ENCODE results near the gene MED13L.
"Not testable (repeated sequence)": the region's sequence is repeated elsewhere in the genome, so short reads cannot be mapped to it uniquely, and the experiment has no call there.

The MED13L gene

DNA sequence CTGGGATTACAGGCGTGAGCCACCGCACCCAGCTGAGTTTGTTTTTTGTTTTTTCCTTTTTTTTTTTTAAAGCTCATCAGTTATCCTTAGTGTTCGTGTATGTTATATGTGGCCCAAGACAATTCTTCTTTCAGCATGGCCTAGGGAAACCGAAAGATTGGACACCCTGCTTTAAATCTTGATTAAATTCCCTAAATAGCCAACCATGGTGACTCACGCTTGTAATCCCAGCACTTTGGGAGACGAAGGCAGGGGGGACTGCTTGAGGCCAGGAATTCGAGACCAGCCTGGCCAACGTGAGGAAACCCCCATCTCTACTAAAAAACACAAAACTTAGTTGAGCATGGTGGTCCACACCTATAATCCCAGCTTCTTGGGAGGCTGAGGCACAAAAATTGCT, 131.1 kb downstream of the MED13L start:
- no peak for FAIRE-seq

DNA sequence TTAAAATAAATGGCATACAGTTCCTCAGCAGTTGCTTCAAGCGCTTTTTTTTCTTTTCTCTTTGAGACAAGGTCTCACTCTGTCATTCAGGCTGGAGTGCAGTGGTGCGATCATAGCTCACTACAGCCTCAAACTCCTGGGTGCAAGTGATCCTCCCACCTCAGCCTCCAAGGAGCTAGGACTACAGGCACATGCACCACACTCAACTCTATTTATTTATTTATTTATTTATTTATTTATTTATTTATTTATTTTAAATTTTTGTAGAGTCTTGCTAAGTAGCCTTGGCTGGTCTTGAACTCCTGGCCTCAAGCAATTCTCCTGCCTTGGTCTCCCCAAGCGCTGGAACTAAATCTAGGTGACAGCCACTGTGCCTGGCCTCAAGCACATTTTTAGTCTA, 132.0 kb downstream of the MED13L start:
- FAIRE-seq = no peak

DNA sequence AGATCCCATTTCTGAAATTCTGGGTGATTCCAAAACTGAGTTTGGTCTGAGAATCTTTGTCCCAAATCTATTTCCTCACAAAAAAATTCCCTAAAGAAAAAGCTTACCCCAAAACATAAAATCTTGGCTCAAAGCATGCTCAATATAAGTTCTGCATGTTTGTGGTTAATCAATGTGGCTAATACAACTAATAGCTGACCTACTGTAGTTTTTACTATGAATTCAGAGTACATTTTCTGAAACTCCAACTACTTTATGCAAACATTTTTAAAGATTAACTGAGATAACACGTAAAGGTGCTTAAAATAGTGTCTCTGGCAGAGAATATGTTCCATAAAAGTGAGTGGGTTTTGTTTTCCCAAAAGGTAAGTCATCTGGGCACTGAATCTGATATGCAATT, 133.1 kb downstream of the MED13L start:
- FAIRE-seq = no peak

DNA sequence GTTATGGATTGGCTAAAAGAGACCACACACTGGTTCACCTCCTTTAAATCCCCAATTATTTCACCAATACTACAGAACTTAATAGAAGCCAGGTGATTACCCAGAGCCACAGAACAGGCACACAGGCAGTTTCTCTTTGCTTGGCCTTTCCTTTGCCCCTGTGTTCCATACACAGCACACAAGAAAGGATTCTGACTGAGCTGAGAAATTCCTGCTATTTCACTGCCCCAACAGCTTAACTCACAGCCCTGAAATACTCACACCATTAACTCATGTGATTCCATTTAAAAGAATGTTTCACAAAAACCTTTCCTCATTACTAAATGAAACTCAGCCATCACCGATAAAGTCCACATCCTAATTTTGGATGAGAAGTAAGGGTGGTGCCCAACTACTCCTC, 133.6 kb downstream of the MED13L start:
- no peak for FAIRE-seq

DNA sequence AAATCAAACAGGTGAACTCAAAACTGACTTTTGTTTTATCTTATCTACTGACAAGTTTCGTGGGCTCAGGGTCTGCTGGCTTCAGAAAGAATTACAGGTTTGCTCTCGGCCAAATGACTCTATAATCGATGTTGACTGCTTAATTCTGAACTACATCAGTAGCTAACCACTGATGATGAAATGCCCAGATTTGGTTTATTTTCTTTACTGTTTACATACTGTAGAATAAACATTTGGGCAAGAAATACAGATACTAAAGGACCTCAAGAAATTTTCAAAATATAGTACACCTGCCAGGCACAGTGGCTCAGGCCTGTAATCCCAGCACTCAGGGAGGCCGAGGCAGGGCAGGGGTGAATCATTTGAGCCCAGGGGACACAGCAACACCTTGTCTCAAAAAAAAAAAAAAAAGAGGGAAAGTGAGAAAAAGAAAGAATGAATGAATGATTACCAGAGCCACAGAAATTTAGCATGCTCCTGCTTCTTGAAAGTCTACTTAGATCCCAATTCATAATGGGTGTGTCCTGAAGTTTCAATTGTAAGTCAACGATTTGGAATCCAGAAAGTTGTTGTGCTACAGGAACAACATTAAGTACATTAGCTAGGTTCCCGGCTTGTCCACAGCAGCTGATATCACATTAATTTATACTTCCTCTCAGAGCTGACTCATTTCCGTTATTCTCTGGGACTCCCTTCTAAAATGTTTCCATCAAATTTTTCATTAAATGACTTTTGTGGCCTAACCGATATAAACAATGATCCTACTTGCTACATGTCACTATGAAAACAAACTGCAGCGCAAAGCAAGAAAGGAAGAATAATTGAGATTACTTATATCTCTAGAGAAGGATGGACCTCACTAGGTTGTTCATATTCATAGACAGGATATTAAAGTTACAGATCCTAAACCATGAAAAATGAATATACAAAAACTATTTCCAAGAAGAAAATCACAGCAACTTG, 134.3 kb downstream of the MED13L start:
- no peak for FAIRE-seq

DNA sequence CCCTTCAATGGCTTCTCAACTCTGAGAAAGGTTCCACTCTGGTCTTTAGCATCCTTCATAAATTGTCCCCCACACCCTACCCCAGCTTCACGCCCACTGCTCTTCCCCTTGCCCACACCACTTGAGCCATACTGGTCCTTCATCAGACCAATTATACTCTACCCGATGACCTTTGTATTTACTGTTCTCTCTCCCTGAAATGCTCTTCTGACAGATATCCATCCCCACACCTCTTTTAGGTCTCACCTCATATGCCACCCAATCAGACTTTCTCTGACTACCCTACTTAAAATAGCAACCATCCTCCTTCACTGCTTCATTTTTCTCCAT, 135.7 kb downstream of the MED13L start:
- FAIRE-seq = no peak

DNA sequence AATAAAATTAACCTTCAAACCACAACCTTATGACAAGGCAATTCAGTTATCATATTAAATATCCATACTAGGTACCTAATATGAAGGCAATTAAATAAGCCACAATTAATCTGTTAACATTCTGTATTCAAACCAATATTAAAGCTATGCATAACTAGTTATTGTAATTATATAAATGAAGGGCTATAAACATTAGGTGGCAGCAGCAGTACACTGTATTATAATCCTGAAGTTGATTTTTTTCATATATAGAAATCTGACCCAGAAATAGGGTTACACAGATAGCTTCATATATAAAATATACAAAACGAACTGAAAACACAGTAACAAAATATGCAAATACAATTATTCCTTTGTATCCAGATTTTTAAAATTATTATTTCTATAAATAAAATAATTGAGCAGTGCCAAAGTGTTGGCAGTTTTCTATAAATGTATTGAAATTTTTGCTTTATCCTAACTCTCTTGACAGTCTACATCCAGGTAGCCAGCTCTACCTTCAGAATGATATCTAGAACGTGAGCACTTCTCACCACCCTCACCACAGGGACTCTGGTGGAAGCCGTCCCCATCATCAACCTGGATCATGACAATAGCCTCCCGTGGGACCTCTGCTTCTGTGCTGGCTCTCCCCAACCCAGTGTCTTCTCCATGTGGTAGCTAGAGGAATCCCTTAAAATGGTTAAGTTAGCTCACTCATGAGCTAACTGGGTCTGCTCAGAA, 136.2 kb downstream of the MED13L start:
- no peak for FAIRE-seq

DNA sequence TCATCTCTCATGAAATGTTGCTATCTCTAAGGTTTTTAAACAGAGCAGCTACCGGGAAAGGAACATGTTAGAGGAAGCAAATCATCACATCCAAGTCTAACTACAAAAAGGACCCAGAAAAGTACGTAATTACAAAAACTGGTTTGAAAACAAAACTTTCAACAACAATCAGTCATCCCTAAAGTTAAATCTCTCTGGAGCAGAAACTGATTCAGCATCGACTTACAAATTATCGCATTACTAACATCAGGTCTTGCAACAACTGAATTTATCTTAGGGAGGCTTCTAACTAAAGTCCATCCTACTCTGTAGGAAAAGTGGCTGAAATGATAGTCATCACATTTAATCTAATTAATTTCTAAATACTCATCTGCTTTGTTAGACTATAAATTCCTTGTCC, 137.0 kb downstream of the MED13L start:
- FAIRE-seq = no peak

DNA sequence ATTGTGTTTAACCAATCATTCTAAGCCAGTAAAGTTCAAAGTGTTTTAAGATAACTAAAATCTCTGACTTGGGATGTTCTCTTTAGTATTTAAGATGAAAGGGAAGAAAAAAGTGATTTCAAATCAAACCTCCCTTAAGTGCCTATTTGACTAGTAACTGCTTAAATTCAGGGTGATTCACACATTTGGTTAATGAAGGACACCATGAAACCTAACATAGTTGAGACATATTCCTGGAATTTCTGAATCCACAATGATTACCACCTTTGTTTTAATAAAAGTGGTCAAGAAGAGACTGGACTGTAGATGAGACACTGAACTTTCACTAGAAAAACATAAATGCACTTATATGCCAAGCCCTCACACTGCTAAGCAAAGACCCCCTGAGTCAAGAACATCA, 138.7 kb downstream of the MED13L start:
- no peak for FAIRE-seq

DNA sequence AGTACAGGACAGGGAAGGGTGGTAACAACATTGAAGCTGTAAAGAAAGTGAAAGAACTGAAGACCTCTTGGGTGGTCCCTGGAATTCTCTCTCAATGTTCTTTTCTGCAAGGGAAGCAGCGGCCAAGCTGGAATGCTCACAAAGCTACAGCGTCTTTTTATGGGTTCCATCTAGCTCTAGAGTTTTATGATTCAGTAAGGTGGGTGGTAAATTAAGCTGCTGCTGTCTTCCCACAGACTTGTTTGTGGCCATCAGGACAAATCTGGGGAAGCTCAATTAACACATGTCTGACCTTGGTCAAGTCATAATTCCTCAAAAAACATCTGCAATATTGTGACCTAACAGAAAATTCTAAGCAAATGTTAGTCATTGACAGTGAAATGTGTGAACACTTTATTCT, 139.1 kb downstream of the MED13L start:
- FAIRE-seq = no peak

DNA sequence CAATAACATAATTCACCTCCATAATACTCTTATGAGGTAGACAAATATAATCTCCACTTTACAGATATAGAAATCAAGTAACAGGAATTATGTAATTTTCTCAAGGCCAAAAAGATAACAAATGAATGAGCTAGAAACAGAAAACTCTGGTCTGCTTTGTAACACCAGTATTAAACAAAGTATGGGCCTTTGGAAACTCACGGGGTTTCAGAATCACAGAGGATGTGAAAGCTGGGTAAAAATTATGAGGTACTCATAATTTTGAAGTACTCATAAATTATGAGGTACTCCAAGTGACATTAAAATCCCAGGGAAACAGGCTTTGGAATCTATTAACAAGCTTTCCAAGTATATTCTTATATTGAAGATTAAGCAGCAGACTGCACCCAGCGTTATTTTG, 140.2 kb downstream of the MED13L start:
- FAIRE-seq = no peak

DNA sequence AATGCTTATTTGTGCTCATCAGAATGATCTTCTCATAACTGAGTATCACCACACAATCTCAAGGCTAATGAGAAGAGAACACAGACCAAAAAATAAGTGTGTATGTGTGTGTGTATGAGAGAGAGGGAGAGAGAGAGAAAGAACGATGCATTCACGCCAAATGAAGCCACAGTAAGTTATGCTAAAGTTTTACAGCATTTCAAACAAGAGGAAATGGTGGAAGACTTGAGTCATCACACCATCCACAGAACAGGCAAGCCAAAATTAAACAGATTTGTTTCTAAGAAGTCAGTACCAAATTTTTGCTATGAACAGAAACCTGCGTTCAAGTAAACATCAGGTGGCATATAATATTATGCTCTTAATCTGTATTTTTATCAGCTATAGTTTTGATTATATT, 141.2 kb downstream of the MED13L start:
- no peak for FAIRE-seq

DNA sequence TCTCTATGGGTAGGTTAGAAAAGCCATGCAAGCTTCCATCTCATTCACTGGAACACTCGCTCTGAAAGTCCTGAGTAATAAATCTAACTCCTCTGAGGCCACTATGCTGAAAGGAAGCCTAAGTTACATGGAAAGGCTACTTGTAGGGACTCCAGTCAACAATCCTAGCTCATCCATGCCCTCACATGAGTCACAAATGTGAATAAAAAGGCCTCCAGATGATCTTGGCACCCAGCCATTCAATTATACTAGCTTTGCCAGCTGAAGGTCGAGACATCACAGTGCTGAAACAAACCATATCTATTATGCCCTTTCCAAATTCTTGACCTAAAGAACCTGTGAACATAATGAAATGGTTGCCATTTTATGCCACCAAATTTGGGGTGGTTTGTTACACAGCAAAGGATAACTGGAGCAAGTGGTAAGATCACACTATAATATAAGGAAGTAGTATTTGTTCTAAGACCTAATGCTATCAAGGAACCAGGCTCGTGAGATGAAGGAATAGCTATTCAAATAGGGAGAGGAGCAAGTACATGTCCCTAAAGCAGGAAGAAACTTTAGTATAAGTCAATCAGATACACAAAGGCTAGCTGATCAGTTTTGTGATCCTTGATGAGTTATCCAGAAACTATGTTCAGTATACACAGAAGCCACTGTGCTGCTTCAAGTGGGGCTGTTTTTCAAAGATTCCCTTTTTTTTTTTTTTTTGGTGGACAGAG, 142.1 kb downstream of the MED13L start:
- no peak for FAIRE-seq

DNA sequence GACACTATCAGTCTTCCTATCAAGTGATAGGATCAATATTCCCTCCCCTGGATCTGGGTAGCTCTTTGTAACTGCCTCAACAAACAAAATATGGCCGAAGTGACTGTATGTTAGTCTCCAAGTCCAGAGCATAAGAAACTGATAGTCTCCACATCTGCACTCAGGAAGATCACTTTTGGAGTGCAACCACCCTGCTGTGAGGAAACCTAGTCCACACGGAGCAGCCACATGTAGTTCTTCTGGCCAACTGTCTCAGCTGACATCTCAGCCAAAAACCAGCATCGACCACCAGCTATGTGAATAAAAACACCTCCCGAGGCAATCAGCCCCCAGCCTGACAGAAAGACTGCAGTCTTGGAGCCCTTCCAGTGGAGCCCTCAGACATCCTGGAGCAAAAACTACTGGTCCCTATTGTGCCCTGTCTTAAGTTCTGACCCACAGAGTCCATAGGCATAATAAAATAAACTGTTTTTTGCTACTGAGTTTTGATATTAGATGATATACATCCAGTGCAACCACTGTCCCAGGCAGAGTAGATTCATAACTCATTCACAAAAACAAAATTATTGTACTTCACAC, 143.8 kb downstream of the MED13L start:
- no peak for FAIRE-seq

DNA sequence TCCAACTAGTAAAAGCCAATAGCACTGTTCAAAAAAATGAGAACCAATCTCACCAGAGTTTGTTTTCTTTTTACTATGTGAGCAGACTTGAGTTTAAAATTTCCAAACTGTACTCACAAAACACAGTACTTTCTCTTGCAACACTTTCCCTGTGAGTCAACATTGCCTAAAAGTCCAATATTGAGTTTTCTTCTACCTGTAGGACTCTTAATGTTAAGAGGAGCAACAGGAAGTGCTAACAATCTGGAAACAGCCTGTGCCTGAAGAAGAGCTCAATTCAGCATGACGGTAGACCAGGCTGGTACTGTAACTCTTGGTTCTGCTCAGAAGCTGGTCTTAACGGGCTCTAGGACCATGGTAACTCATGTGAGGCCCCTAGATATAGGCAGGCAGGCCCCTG, 144.3 kb downstream of the MED13L start:
- FAIRE-seq = no peak

DNA sequence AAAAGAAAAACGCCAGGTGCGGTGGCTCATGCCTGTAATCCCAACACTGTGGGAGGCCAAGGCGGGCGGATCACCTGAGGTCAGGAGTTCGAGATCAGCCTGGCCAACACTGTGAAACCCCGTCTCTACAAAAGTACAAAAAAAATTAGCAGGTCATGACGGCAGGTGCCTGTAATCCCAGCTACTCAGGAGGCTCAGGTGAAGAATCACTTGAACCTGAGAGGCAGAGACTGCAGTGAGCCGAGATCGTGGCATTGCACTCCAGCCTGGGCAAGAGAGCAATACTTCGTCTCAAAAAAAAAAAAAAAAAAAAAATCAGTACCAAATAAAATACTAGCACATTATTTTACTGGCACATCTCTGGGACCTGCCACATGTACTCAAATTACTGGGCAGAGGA, 145.5 kb downstream of the MED13L start:
- FAIRE-seq = not testable (repeated sequence)

DNA sequence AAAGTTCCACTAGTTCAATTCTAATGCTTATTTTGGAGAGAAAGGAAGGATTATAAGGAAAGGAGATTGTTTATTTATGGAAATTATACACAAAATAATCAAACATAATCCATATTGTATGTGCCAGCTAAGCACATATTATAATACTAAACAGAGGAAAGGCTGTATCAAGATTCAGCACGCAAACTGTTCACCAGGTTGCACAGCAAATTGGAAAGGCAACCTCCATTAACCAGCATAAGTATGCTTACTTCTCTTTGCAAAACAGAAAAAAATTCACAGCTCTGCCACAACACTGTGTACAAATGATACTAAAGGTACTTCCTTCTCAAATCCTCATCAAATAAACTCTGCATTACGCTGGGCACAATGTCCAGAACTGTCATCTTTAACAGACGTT, 146.3 kb downstream of the MED13L start:
- no peak for FAIRE-seq

DNA sequence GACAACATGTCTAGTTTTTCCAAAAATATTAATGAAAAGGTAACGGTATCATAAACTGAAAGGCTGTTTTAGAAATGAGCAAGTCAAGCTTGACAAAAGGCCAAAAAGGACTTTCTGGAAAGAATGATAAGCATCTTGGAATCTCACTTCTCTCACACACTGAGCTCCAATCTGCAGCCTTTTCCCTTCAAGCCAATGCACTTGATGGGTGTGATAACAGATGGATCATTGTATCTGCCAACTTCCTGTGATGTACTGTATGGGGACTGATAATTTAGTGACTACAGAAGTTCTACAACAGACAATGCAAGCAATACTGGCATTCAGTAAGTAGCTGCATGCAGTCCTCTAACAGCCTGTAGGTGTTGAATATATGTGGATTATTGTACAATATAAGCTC, 147.1 kb downstream of the MED13L start:
- no peak for FAIRE-seq

DNA sequence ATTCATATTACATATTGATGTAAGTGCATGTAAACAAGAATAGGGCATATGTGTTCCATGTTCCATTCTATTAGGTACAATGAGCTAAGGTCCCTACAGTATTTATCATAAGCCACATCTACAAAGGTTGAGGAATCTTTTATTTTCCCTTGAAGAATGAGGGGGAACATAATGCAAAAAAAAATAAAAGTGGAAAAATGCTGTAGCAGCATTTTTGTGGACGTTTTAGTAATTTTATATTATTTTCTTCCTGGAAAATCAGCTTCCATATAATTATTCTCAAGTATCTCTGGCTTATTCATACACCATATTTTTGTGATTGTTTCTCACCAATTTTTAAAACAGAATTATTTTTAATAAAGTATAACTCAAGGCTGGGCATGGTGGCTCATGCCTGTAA, 148.7 kb downstream of the MED13L start:
- FAIRE-seq = no peak

DNA sequence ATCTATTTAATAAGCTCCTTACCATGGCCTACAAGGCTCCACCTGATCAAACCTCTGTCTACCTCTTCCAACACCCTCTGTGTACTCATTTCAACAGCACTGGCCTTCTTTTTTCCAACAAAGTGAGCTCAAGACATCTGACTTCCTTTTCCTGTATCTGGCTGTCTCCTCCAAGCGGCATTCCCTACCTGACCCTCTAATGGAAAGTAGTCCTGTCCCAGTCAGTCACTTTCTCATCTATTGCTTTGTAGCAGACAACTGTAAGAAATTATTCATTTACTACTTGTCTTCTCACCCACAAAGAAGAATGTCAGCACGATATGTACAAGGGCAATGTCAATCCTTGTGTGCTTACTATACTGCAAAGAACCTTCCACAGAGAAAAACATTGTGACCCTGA, 149.6 kb downstream of the MED13L start:
- FAIRE-seq = no peak

DNA sequence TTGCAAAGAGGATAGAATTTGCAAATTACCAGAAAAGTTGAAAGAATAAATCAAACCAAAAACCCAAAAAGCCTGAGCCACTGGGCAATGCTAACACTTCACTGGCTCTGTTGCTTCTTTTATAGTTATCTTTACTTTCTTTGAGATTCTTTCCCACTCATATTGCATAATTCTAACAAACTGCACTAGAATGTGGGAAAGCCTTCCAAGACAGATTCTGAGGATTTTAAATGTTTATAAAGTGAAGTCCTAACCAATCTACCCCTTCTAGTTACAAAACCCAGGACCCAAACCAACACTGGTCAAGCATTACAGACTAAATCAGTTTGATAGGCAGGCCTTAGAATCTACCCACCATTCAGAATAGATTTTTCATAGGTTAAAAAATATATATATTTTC, 150.9 kb downstream of the MED13L start:
- no peak for FAIRE-seq

DNA sequence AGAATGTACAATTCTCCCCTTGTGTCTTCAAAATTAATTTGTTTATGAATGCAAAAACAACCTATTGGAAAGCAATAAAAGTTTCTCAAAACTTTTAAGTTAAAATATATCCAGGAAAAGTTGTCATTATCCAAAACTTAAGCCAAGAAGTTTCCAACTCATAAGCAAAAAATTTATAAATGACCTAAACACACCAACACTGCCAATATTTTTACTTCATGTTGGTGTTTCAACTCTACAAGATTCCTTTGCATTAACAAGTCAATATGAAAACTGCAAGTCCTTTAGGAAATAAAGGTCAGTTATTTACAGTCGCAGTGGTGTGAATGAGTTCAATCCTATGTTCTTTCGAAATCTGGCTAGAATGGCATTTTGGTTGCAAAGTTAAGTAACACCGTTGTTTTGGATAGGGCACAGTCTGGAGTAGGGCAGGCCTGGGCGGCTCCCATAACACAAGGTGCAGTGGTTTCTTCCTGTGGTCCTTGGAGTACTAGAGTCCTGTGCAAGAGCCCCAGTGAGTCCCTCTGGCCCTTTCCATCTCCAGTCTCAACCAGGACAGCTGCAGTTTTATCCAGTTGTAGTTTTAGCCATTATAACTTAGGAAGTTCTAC, 151.4 kb downstream of the MED13L start:
- no peak for FAIRE-seq

DNA sequence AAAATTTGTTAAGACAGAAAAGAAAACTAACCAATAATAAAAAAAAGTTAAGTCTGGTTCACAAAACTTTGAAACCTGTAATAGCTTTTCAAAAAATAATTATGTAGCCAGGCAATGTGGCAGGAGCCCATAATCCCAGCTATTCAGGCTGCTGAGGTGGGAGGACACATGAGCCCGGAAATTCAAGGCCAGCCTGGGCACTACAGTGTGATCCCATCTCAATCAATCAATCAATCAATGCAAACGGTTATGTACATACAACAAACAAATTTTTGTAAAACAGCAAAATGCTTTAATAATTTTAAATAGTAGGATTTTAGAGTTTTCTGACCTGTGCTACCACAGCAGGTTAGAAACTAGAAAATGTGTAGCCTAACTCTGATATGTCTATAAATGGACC, 152.4 kb downstream of the MED13L start:
- no peak for FAIRE-seq

Measured in TTC549 (cell line).